Kidney epithelial cell (primary cell): ENCODE results near the gene CNPY1. TPM values are rescaled to one million over a fixed set of nuclear protein-coding genes. Genes with fewer than 3 reads are reported as not detected.

Source experiments
- DNase-seq: peaks from one replicate; pipeline ENCODE4 v3.0.0-alpha.2; 2010; ENCODE audit warnings: low read depth
- H3K27me3 ChIP-seq: 2 replicates; pipeline ENCODE4 v1.6.0; 2011; ENCODE audit warnings: low read length; ENCODE audit not compliant: control insufficient read depth, insufficient read depth
- H3K36me3 ChIP-seq: 2 replicates; pipeline ENCODE4 v1.5.1; 2011; ENCODE audit warnings: low read length; ENCODE audit not compliant: control insufficient read depth, insufficient read depth
- H3K4me3 ChIP-seq: 2 replicates; pipeline ENCODE4 v1.5.1; 2011; ENCODE audit warnings: low read depth, mild to moderate bottlenecking, control low read depth, low read length
- CTCF ChIP-seq: IDR thresholded peaks from 2 replicates; pipeline ENCODE4 v1.5.1; 2011; ENCODE audit warnings: mild to moderate bottlenecking, moderate library complexity, low read length, control low read depth, inconsistent platforms; ENCODE audit not compliant: insufficient read depth, poor library complexity, severe bottlenecking
- total RNA-seq: library from RNA; depleted of rRNA; stranded (reverse); fragments of >200 nt; gene quantifications from 2 replicates; pipeline ENCODE4 v1.2.3, GENCODE V29; 2015

Gene CNPY1
- total RNA-seq, 1 donor from 2014 or later = not detected

- no peak for TF ChIP-seq CTCF
- DNase-seq = no peak
- Histone ChIP-seq H3K4me3 (no peak overlapping the region), H3K36me3 (no peaks in the 10 kb centered on the region), H3K27me3 (peaks cover 49% of the 10 kb centered on the region)
Measured at GRCh38 chr7:155508376-155509358, 37.7 kb downstream of the CNPY1 start.

- peaks cover 49% of the 10 kb centered on the region for H3K27me3 ChIP-seq
Measured at GRCh38 chr7:155507576-155507975, 38.8 kb downstream of the CNPY1 start.

GRCh38 chr7:155506854-155507337 is 39.5 kb downstream of the CNPY1 start:
- peaks cover 44% of the 10 kb centered on the region for H3K27me3 ChIP-seq
- DNase-seq = no peak
- no peak overlapping the region for H3K4me3 ChIP-seq
- no peak for TF ChIP-seq CTCF
- H3K36me3 ChIP-seq = no peaks in the 10 kb centered on the region

More at GRCh38 chr7:155507576-155507975, 38.8 kb downstream of the CNPY1 start:
- Histone ChIP-seq H3K4me3 (no peak overlapping the region), H3K36me3 (no peaks in the 10 kb centered on the region)
- DNase-seq = no peak
- TF ChIP-seq CTCF = no peak

- Histone ChIP-seq H3K36me3 (no peaks in the 10 kb centered on the region), H3K27me3 (peaks cover 45% of the 10 kb centered on the region), H3K4me3 (no peak overlapping the region)
- no peak for DNase-seq
- TF ChIP-seq CTCF = no peak
Measured at GRCh38 chr7:155505422-155505793, 41.0 kb downstream of the CNPY1 start.

- H3K4me3 ChIP-seq = no peak overlapping the region
- DNase-seq = no peak
- peaks cover 8% of the 10 kb centered on the region for H3K27me3 ChIP-seq
- TF ChIP-seq CTCF = no peak
- H3K36me3 ChIP-seq = no peaks in the 10 kb centered on the region
Measured at GRCh38 chr7:155497149-155497901, 49.0 kb downstream of the CNPY1 start.
